GM23338 (cell line): ENCODE results near the gene UNC45A. TPM values are rescaled to one million over a fixed set of nuclear protein-coding genes. Genes with fewer than 3 reads are reported as not detected.
"Not testable (repeated sequence)": the region's sequence is repeated elsewhere in the genome, so short reads cannot be mapped to it uniquely, and the experiment has no call there.

ENCODE experiments used
- ATAC-seq: fragments of 200-7000 bp; cut with Tn5 transposase; 3 replicates; pipeline ENCODE4 v1.9.1; 2020
- DNase-seq: peaks from one replicate; pipeline ENCODE4 v3.0.0-alpha.2; 2015; ENCODE audit warnings: low spot score
- H2AFZ ChIP-seq: fragments of 200-600 bp; sonication (generic); 2 replicates; pipeline ENCODE4 v1.8.0; 2016; ENCODE audit warnings: antibody characterized with exemption, mild to moderate bottlenecking, moderate library complexity
- H3F3A ChIP-seq: fragments of 200-600 bp; sonication (generic); replicated peaks from 2 replicates; pipeline ENCODE4 v1.8.0; 2017; ENCODE audit warnings: antibody characterized with exemption, mixed run types, low read depth
- H3K27ac ChIP-seq: fragments of 200-600 bp; sonication (generic); 2 replicates; pipeline ENCODE4 v1.6.1; 2016; ENCODE audit warnings: low read depth
- H3K27me3 ChIP-seq: fragments of 200-600 bp; sonication (generic); 2 replicates; pipeline ENCODE4 v1.8.0; 2016; ENCODE audit warnings: mild to moderate bottlenecking, mixed run types, moderate library complexity; ENCODE audit not compliant: insufficient read depth
- H3K36me3 ChIP-seq: fragments of 200-600 bp; sonication (generic); 2 replicates; pipeline ENCODE4 v1.8.0; 2016; ENCODE audit warnings: mild to moderate bottlenecking; ENCODE audit not compliant: insufficient read depth
- H3K4me1 ChIP-seq: fragments of 200-600 bp; sonication (generic); 2 replicates; pipeline ENCODE4 v1.8.0; 2016; ENCODE audit warnings: mild to moderate bottlenecking, moderate library complexity; ENCODE audit not compliant: insufficient read depth
- H3K4me2 ChIP-seq: fragments of 200-600 bp; sonication (generic); 2 replicates; pipeline ENCODE4 v1.7.1; 2017; ENCODE audit warnings: mixed run types
- H3K4me3 ChIP-seq: fragments of 200-600 bp; sonication (generic); 2 replicates; pipeline ENCODE4 v1.6.1; 2016; ENCODE audit warnings: mixed run types
- H3K79me2 ChIP-seq: fragments of 200-600 bp; sonication (generic); replicated peaks from 2 replicates; pipeline ENCODE4 v1.8.0; 2017; ENCODE audit warnings: mild to moderate bottlenecking; ENCODE audit not compliant: insufficient read depth
- H3K9me2 ChIP-seq: fragments of 200-600 bp; sonication (generic); 2 replicates; pipeline ENCODE4 v1.8.0; 2017; ENCODE audit not compliant: insufficient read depth
- H4K20me1 ChIP-seq: fragments of 200-600 bp; sonication (generic); replicated peaks from 2 replicates; pipeline ENCODE4 v1.8.0; 2017; ENCODE audit warnings: mild to moderate bottlenecking; ENCODE audit not compliant: insufficient read depth
- H3K27ac Mint-ChIP-seq: 2 replicates; pipeline ENCODE4 v1.8.0; 2020; ENCODE audit warnings: inconsistent platforms, mild to moderate bottlenecking, moderate library complexity, mixed read lengths
- H3K27me3 Mint-ChIP-seq: 3 replicates; pipeline ENCODE4 v1.8.0; 2022; ENCODE audit warnings: low read depth, mild to moderate bottlenecking, moderate library complexity, mixed read lengths, inconsistent platforms; ENCODE audit not compliant: insufficient read depth, poor library complexity
- H3K36me3 Mint-ChIP-seq: 3 replicates; pipeline ENCODE4 v1.8.0; 2021; ENCODE audit warnings: low read depth, mild to moderate bottlenecking, inconsistent platforms, moderate library complexity, mixed read lengths
- H3K4me1 Mint-ChIP-seq: 3 replicates; pipeline ENCODE4 v1.8.0; 2020; ENCODE audit warnings: mild to moderate bottlenecking, inconsistent platforms, mixed read lengths
- H3K4me3 Mint-ChIP-seq: 3 replicates; pipeline ENCODE4 v1.8.0; 2021; ENCODE audit warnings: moderate library complexity, mild to moderate bottlenecking, inconsistent platforms, mixed read lengths
- H3K9me3 Mint-ChIP-seq: 3 replicates; pipeline ENCODE4 v1.8.0; 2020; ENCODE audit warnings: moderate library complexity, mild to moderate bottlenecking, inconsistent platforms, mixed read lengths
- NANOG ChIP-seq: IDR thresholded peaks from 2 replicates; pipeline ENCODE4 v1.6.1; 2016; ENCODE audit warnings: antibody characterized with exemption, borderline replicate concordance
- ZNF331 ChIP-seq: fragments of 250-450 bp; sonication (Bioruptor Pico); IDR thresholded peaks from 2 replicates; pipeline ENCODE4 v1.5.0; 2020; ENCODE audit warnings: low read depth, mild to moderate bottlenecking, moderate library complexity
- polyA plus RNA-seq: library from polyadenylated mRNA; unstranded; fragments of >200 nt; fragmentation: Nextera tagmentation; extraction: Ambion mirVana; gene quantifications from 2 replicates; pipeline ENCODE4 v1.2.1, GENCODE V29; 2016
- total RNA-seq: library from RNA; depleted of rRNA; stranded (reverse); fragments of >200 nt; shearing (Covaris generic); gene quantifications from 2 replicates; pipeline ENCODE4 v1.2.3, GENCODE V29; 2014
- TF ChIP-seq, protein P1 (sequence below): fragments of 250-450 bp; sonication (Bioruptor Pico); IDR thresholded peaks from 2 replicates; pipeline ENCODE4 v1.5.0; 2020; ENCODE audit warnings: mild to moderate bottlenecking, moderate library complexity
- TF ChIP-seq, protein P2 (sequence below), 2 experiments: fragments of 200-600 bp in 1 of 2; sonication (generic) in 1 of 2; conservative IDR thresholded peaks; 2 replicates each; pipeline versions ENCODE4 v1.5.1 to v1.6.1; 2016 to 2017; ENCODE audit warnings: antibody characterized with exemption in 2 of 2, low read depth in 2 of 2, mild to moderate bottlenecking in 2 of 2, moderate library complexity in 1 of 2

Gene UNC45A
- total and polyA plus RNA-seq, 2 experiments from 2014 or later = 40.2 to 86.8 TPM

GRCh38 chr15:90907838-90908507 is 27.1 kb upstream of the UNC45A start (continued):
- TF ChIP-seq, protein P1, sequence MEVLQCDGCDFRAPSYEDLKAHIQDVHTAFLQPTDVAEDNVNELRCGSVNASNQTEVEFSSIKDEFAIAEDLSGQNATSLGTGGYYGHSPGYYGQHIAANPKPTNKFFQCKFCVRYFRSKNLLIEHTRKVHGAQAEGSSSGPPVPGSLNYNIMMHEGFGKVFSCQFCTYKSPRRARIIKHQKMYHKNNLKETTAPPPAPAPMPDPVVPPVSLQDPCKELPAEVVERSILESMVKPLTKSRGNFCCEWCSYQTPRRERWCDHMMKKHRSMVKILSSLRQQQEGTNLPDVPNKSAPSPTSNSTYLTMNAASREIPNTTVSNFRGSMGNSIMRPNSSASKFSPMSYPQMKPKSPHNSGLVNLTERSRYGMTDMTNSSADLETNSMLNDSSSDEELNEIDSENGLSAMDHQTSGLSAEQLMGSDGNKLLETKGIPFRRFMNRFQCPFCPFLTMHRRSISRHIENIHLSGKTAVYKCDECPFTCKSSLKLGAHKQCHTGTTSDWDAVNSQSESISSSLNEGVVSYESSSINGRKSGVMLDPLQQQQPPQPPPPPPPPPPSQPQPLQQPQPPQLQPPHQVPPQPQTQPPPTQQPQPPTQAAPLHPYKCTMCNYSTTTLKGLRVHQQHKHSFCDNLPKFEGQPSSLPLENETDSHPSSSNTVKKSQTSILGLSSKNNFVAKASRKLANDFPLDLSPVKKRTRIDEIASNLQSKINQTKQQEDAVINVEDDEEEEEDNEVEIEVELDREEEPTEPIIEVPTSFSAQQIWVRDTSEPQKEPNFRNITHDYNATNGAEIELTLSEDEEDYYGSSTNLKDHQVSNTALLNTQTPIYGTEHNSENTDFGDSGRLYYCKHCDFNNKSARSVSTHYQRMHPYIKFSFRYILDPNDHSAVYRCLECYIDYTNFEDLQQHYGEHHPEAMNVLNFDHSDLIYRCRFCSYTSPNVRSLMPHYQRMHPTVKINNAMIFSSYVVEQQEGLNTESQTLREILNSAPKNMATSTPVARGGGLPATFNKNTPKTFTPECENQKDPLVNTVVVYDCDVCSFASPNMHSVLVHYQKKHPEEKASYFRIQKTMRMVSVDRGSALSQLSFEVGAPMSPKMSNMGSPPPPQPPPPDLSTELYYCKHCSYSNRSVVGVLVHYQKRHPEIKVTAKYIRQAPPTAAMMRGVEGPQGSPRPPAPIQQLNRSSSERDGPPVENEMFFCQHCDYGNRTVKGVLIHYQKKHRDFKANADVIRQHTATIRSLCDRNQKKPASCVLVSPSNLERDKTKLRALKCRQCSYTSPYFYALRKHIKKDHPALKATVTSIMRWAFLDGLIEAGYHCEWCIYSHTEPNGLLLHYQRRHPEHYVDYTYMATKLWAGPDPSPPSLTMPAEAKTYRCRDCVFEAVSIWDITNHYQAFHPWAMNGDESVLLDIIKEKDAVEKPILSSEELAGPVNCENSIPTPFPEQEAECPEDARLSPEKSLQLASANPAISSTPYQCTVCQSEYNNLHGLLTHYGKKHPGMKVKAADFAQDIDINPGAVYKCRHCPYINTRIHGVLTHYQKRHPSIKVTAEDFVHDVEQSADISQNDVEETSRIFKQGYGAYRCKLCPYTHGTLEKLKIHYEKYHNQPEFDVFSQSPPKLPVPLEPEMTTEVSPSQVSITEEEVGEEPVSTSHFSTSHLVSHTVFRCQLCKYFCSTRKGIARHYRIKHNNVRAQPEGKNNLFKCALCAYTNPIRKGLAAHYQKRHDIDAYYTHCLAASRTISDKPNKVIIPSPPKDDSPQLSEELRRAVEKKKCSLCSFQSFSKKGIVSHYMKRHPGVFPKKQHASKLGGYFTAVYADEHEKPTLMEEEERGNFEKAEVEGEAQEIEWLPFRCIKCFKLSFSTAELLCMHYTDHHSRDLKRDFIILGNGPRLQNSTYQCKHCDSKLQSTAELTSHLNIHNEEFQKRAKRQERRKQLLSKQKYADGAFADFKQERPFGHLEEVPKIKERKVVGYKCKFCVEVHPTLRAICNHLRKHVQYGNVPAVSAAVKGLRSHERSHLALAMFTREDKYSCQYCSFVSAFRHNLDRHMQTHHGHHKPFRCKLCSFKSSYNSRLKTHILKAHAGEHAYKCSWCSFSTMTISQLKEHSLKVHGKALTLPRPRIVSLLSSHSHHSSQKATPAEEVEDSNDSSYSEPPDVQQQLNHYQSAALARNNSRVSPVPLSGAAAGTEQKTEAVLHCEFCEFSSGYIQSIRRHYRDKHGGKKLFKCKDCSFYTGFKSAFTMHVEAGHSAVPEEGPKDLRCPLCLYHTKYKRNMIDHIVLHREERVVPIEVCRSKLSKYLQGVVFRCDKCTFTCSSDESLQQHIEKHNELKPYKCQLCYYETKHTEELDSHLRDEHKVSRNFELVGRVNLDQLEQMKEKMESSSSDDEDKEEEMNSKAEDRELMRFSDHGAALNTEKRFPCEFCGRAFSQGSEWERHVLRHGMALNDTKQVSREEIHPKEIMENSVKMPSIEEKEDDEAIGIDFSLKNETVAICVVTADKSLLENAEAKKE = no peak

DNA sequence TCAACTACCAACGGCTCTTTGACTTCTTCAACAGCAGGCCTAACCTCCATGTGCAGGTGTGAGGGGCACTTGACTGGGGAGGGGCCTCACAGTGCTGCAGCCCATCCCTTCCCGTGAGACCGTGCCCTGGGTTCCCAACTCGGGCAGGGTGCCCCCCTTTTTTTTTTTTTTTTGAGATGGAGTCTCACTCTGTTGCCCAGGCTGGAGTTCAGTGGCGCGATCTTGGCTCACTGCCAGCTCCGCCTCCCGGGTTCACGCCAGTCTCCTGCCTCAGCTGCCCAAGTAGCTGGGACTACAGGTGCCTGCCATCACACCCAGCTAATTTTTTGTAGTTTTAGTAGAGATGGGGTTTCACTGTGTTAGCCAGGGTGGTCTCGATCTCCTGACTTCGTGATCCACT is 25.6 kb upstream of the UNC45A start:
- H4K20me1 ChIP-seq, H3K27me3 Mint-ChIP-seq, H3K27ac ChIP-seq, ATAC-seq, H2AFZ ChIP-seq, H3K9me2 ChIP-seq, H3K4me3 ChIP-seq, H3K4me1 Mint-ChIP-seq, H3K36me3 ChIP-seq, DNase-seq, H3K4me1 ChIP-seq, H3K4me3 Mint-ChIP-seq, H3K9me3 Mint-ChIP-seq, H3F3A ChIP-seq, H3K79me2 ChIP-seq, H3K4me2 ChIP-seq, H3K27ac Mint-ChIP-seq, H3K27me3 ChIP-seq: not testable (repeated sequence)
- H3K36me3 Mint-ChIP-seq = peaks cover 14% of the 10 kb centered on the region

GRCh38 chr15:90909976-90910375 is 25.1 kb upstream of the UNC45A start:
- no peaks in the 10 kb centered on the region for H3F3A ChIP-seq
- H3K27ac Mint-ChIP-seq = no peak overlapping the region
- peaks cover 14% of the 10 kb centered on the region for H3K36me3 Mint-ChIP-seq
- H3K27me3 Mint-ChIP-seq = peaks cover 5% of the 10 kb centered on the region
- no peaks in the 10 kb centered on the region for H3K9me2 ChIP-seq
- H3K4me2 ChIP-seq = no peak overlapping the region
- DNase-seq (no peak), ATAC-seq (no peak)
- no peaks in the 10 kb centered on the region for H3K79me2 ChIP-seq
- H4K20me1 ChIP-seq = no peaks in the 10 kb centered on the region
- H3K4me3 Mint-ChIP-seq = no peak overlapping the region
- H3K9me3 Mint-ChIP-seq = no peaks in the 10 kb centered on the region
- H3K4me3 ChIP-seq = no peak overlapping the region
- no peaks in the 10 kb centered on the region for H3K36me3 ChIP-seq
- no peaks in the 10 kb centered on the region; the same call in 2 of the 3 replicates for H3K4me1 Mint-ChIP-seq
- no peak overlapping the region for H2AFZ ChIP-seq
- 0 out of 2 replicates have a peak, but pooled peaks cover 1% of the 10 kb centered on the region for H3K27me3 ChIP-seq
- no peak overlapping the region for H3K27ac ChIP-seq
- H3K4me1 ChIP-seq = no peaks in the 10 kb centered on the region
- TF ChIP-seq NANOG (no peak), ZNF331 (no peak)
- TF ChIP-seq, protein P2, sequence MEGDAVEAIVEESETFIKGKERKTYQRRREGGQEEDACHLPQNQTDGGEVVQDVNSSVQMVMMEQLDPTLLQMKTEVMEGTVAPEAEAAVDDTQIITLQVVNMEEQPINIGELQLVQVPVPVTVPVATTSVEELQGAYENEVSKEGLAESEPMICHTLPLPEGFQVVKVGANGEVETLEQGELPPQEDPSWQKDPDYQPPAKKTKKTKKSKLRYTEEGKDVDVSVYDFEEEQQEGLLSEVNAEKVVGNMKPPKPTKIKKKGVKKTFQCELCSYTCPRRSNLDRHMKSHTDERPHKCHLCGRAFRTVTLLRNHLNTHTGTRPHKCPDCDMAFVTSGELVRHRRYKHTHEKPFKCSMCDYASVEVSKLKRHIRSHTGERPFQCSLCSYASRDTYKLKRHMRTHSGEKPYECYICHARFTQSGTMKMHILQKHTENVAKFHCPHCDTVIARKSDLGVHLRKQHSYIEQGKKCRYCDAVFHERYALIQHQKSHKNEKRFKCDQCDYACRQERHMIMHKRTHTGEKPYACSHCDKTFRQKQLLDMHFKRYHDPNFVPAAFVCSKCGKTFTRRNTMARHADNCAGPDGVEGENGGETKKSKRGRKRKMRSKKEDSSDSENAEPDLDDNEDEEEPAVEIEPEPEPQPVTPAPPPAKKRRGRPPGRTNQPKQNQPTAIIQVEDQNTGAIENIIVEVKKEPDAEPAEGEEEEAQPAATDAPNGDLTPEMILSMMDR (conservative IDR thresholded peaks at IDR 0.05; ENCODE audit: low read depth in 2 of 2) = no peak
